GM19240 (cell line): ENCODE measurements around the gene ADRM1.

Experiments used
- DNase-seq: peaks from one replicate; pipeline ENCODE4 v3.0.0; 2011; ENCODE audit warnings: low spot score; ENCODE audit not compliant: insufficient read length

Gene ADRM1

GRCh38 chr20:62298577-62299249, 4.1 kb upstream of the ADRM1 start:
- no peak for DNase-seq

- no peak for DNase-seq
Observed at GRCh38 chr20:62299666-62300236, 3.0 kb upstream of the ADRM1 start.

- no peak for DNase-seq
Observed at GRCh38 chr20:62300319-62300718, 2.5 kb upstream of the ADRM1 start.

- DNase-seq, result no peak
Observed at GRCh38 chr20:62301111-62301668, 1.6 kb upstream of the ADRM1 start.

- peak; percentile 96 for DNase-seq
Observed at GRCh38 chr20:62301773-62302340, 940 bp upstream of the ADRM1 start.

GRCh38 chr20:62303062-62303339, 204 bp downstream of the ADRM1 start:
- DNase-seq, result no peak

- peak; percentile 41 for DNase-seq
Observed at GRCh38 chr20:62303340-62304226, 786 bp downstream of the ADRM1 start.

GRCh38 chr20:62304331-62305148, 1.7 kb downstream of the ADRM1 start:
- DNase-seq, result no peak

GRCh38 chr20:62305149-62305764, 2.5 kb downstream of the ADRM1 start:
- DNase-seq, result no peak

- DNase-seq, result no peak
Observed at GRCh38 chr20:62305765-62306413, 3.1 kb downstream of the ADRM1 start.

GRCh38 chr20:62306414-62307187, 3.8 kb downstream of the ADRM1 start:
- DNase-seq, result no peak

GRCh38 chr20:62307226-62308101, 4.7 kb downstream of the ADRM1 start:
- DNase-seq, result no peak

- no peak for DNase-seq
Observed at GRCh38 chr20:62308102-62308822, 5.5 kb downstream of the ADRM1 start.

- DNase-seq, result no peak
Observed at GRCh38 chr20:62309198-62309944, 6.6 kb downstream of the ADRM1 start.

GRCh38 chr20:62309947-62310756, 7.4 kb downstream of the ADRM1 start:
- no peak for DNase-seq

GRCh38 chr20:62310757-62311121, 7.9 kb downstream of the ADRM1 start:
- no peak for DNase-seq
